Endothelial cell of umbilical vein (primary cell): ENCODE results near the gene C1QL4. TPM values are rescaled to one million over a fixed set of nuclear protein-coding genes. Genes with fewer than 3 reads are reported as not detected.

ENCODE experiments used
- BruUV-seq: library from RNA; stranded (reverse); fragments of 400-500 nt; replicated peaks from 2 replicates; lab custom pipeline; 2021; lab: Mats Ljungman, UMichigan
- CTCF ChIA-PET: fragments of 300-600, 350-600 bp; sonication (Branson Sonifier 250); formaldehyde crosslinking; loops from one replicate; lab custom pipeline; 2021; ENCODE audit warnings: antibody characterized with exemption, inconsistent platforms; lab: Charles Lee
- POLR2A ChIA-PET: fragments of 300-600, 350-600 bp; sonication (Branson Sonifier 250); formaldehyde crosslinking; loops from one replicate; lab custom pipeline; 2021; ENCODE audit warnings: antibody characterized with exemption, inconsistent platforms; lab: Charles Lee
- DNase-seq: peaks from one replicate; pipeline ENCODE4 v3.0.0-alpha.2; 2011; ENCODE audit warnings: low read depth, low spot score
- FAIRE-seq: peaks from 2 replicates; lab custom pipeline; 2011; peaks lifted over from hg19 to GRCh38; lab: Jason Lieb, UNC
- H2AFZ ChIP-seq: 2 replicates; pipeline ENCODE4 v1.6.0; 2012; ENCODE audit warnings: low read depth, low read length, control low read depth, inconsistent platforms
- H3K27ac ChIP-seq: 2 replicates; pipeline ENCODE4 v1.5.1; 2011; ENCODE audit warnings: low read depth, mild to moderate bottlenecking, control low read depth, low read length, moderate library complexity; ENCODE audit not compliant: insufficient read depth
- H3K27me3 ChIP-seq, 2 experiments: 2 replicates each; pipeline versions ENCODE4 v1.6.0 to v1.6.1; 2011; ENCODE audit warnings: low read length in 2 of 2, mixed read lengths in 1 of 2; ENCODE audit not compliant: control insufficient read depth in 2 of 2, insufficient read depth in 2 of 2
- H3K36me3 ChIP-seq, 2 experiments: 2 replicates in 1 of 2; 3 replicates in 1 of 2; pipeline ENCODE4 v1.5.1; 2011; ENCODE audit warnings: low read length in 2 of 2, mild to moderate bottlenecking in 1 of 2, moderate library complexity in 1 of 2; ENCODE audit not compliant: control insufficient read depth in 2 of 2, insufficient read depth in 2 of 2; ENCODE audit errors: extremely low read depth in 1 of 2
- H3K4me1 ChIP-seq: 3 replicates; pipeline ENCODE4 v1.5.1; 2011; ENCODE audit warnings: mild to moderate bottlenecking, low read length; ENCODE audit not compliant: control insufficient read depth, insufficient read depth; ENCODE audit errors: extremely low read depth
- H3K4me2 ChIP-seq: 2 replicates; pipeline ENCODE4 v1.6.1; 2011; ENCODE audit warnings: low read length, control low read depth, mixed read lengths; ENCODE audit not compliant: insufficient read depth
- H3K4me3 ChIP-seq, 3 experiments: fragments of 200-600 bp in 1 of 3; sonication (generic), shearing (Covaris generic) in 1 of 3; replicated peaks in 1 of 3; 2 replicates each; pipeline ENCODE4 v1.5.1; 2011 to 2016; ENCODE audit warnings: control low read depth in 3 of 3, low read length in 3 of 3, mild to moderate bottlenecking in 2 of 3, inconsistent platforms in 1 of 3, low read depth in 1 of 3, moderate library complexity in 1 of 3; ENCODE audit not compliant: insufficient read depth in 1 of 3
- H3K79me2 ChIP-seq: 2 replicates; pipeline ENCODE4 v1.6.0; 2012; ENCODE audit warnings: low read length, inconsistent platforms; ENCODE audit not compliant: control insufficient read depth, insufficient read depth
- H3K9ac ChIP-seq: replicated peaks from 2 replicates; pipeline ENCODE3; 2011; ENCODE audit warnings: low read length, control low read depth; ENCODE audit not compliant: insufficient read depth; ENCODE audit errors: extremely low read depth
- H3K9me1 ChIP-seq: replicated peaks from 3 replicates; pipeline ENCODE4 v1.6.0; 2011; ENCODE audit warnings: mild to moderate bottlenecking, low read length; ENCODE audit not compliant: control insufficient read depth, insufficient read depth; ENCODE audit errors: extremely low read depth
- H3K9me3 ChIP-seq: replicated peaks from 2 replicates; pipeline ENCODE4 v1.5.1; 2012; ENCODE audit warnings: low read length, inconsistent platforms; ENCODE audit not compliant: control insufficient read depth, insufficient read depth
- H4K20me1 ChIP-seq: replicated peaks from 2 replicates; pipeline ENCODE3; 2011; ENCODE audit warnings: mild to moderate bottlenecking, low read length; ENCODE audit not compliant: control insufficient read depth, insufficient read depth; ENCODE audit errors: extremely low read depth
- EZH2 ChIP-seq: IDR thresholded peaks from 2 replicates; pipeline ENCODE4 v1.6.1; 2012; ENCODE audit warnings: borderline replicate concordance, low read depth, mild to moderate bottlenecking, moderate library complexity, low read length, inconsistent platforms; ENCODE audit not compliant: severe bottlenecking
- FOS ChIP-seq: IDR thresholded peaks from 2 replicates; pipeline ENCODE4 v1.6.1; 2011; ENCODE audit warnings: mild to moderate bottlenecking, low read length, moderate library complexity, borderline replicate concordance; ENCODE audit not compliant: insufficient read depth
- GATA2 ChIP-seq: IDR thresholded peaks from 2 replicates; pipeline ENCODE4 v1.7.0; 2011; ENCODE audit warnings: low read depth, mild to moderate bottlenecking, moderate library complexity, mixed read lengths, low read length; ENCODE audit not compliant: insufficient read length, insufficient read depth
- JUN ChIP-seq: IDR thresholded peaks from 2 replicates; pipeline ENCODE4 v1.6.1; 2011; ENCODE audit warnings: borderline replicate concordance, low read depth; ENCODE audit not compliant: insufficient read length, insufficient read depth
- MAX ChIP-seq: IDR thresholded peaks from 2 replicates; pipeline ENCODE4 v1.6.1; 2011; ENCODE audit not compliant: insufficient read depth, insufficient read length
- MYC ChIP-seq: IDR thresholded peaks from one replicate; pipeline ENCODE4 v1.6.1; 2011; ENCODE audit warnings: mild to moderate bottlenecking, low read depth, low read length
- POLR2A ChIP-seq: IDR thresholded peaks from 2 replicates; pipeline ENCODE4 v1.6.1; 2012; ENCODE audit warnings: low read depth, mild to moderate bottlenecking, control low read depth, low read length
- POLR2AphosphoS5 ChIP-seq: IDR thresholded peaks from 2 replicates; pipeline ENCODE4 v1.6.1; 2012; ENCODE audit warnings: low read depth, mild to moderate bottlenecking, control low read depth, low read length, moderate library complexity; ENCODE audit not compliant: insufficient read depth
- dilution Hi-C: fragments of 300-500 bp; cut with MboI; formaldehyde crosslinking; loops from one replicate; pipeline ENCODE4 v1.15.0; 2019; ENCODE audit warnings: low sequenced_read_pairs; ENCODE audit not compliant: extremely low pct_ligation_motif_present
- intact Hi-C: fragments of 100-400 bp; cut with micrococcal nuclease; formaldehyde crosslinking; loops from one replicate; pipeline ENCODE4 v1.10.0; 2022
- polyA plus RNA-seq, 4 experiments: library from polyadenylated mRNA; depleted of rRNA in 3 of 4; stranded (reverse) in 3 of 4; unstranded in 1 of 4; fragments of >200 nt; gene quantifications; 2 replicates each; pipeline versions ENCODE4 v1.2.1 to v1.2.3, GENCODE V29; 2011 to 2012; ENCODE audit warnings: missing spikeins in 1 of 4
- total RNA-seq: library from RNA; stranded (reverse); gene quantifications from 2 replicates; pipeline ENCODE4 v1.2.3, GENCODE V29; 2021
- TF ChIP-seq, protein P1 (sequence below), 2 donors: IDR thresholded peaks; 1 replicate in 1 of 2; 2 replicates in 1 of 2; pipeline ENCODE4 v1.5.1; 2011; ENCODE audit warnings: low read length in 2 of 2, mild to moderate bottlenecking in 2 of 2, moderate library complexity in 2 of 2, control low read depth in 1 of 2, inconsistent platforms in 1 of 2, low read depth in 1 of 2; ENCODE audit not compliant: insufficient read depth in 1 of 2; ENCODE audit errors: extremely low read depth in 1 of 2

C1QL4 gene
- total and polyA plus RNA-seq, 2 donors (not counting 3 experiments of a cell fraction or from before 2014, with no cell fraction given) = not detected

DNA sequence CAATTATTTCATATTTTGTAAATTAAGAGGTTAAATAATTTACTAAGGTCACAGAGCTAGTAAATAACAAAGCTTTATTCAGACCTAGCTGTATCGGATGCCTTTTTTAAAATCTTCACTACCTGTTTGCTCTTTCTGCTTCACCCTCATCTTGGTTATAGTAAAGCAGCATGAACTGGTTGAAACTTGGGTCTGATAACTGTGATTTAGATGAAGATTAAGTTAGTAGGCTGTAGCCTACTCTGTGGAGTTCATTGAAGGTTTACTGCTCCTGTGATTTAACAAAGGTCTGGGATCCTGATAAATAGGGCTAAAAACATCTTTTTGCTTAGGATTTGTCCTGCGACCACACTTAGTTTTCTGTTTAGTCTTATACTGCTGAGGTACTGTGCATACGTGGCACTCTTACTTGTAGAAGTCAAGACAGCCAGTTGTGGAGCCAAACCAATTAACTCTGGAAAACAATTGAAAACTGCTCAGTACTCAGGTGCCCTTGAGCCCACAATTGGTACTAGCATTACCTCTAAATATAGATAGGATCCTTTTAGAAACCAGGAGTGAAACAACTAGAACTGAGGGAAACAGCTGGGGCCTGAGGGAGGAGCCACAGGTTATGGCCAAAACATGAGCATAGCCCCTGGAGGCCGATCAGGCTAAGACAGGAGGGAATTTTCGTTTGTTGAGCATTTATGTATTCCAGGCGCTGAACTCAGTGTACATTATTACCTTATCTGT, 32.6 kb upstream of the C1QL4 start:
- Histone ChIP-seq H3K9ac (peak overlapping the region; percentile 29), H3K4me1 (peaks cover 35% of the 10 kb centered on the region), H2AFZ (no peak overlapping the region), H3K27me3 (no peaks in the 10 kb centered on the region), H3K79me2 (peaks cover 75% of the 10 kb centered on the region), H3K36me3 (no peaks in the 10 kb centered on the region), H3K9me1 (no peaks in the 10 kb centered on the region), H3K27ac (peak overlapping the region; percentile 13), H4K20me1 (peaks cover 3% of the 10 kb centered on the region), H3K4me3 (peak overlapping the region in 1 of 3 experiments; percentile 46), H3K4me2 (peak overlapping the region; percentile 71), H3K9me3 (no peaks in the 10 kb centered on the region)
- DNase-seq (peak; percentile 58), FAIRE-seq (peak; percentile 50)
- ChIA-PET CTCF (interaction anchor here (0.6 to 6.1 kb wide), 8 partner anchors 12 to 144 kb away, joined by 3 to 74 read pairs (median 4); no protein-coding TSS in a partner anchor), POLR2A (no interaction called here)
- dilution Hi-C loops = loop anchor here (25.0 kb wide), 1 partner anchor 143 kb away; no protein-coding TSS in a partner anchor
- intact Hi-C loops = loop anchor here (5.0 kb wide), 1 partner anchor 253 kb away; the partner anchor contains the start of gene PRPF40B
- no TSS peak for BruUV-seq
- no peak for TF ChIP-seq FOS
- TF ChIP-seq, protein P1, sequence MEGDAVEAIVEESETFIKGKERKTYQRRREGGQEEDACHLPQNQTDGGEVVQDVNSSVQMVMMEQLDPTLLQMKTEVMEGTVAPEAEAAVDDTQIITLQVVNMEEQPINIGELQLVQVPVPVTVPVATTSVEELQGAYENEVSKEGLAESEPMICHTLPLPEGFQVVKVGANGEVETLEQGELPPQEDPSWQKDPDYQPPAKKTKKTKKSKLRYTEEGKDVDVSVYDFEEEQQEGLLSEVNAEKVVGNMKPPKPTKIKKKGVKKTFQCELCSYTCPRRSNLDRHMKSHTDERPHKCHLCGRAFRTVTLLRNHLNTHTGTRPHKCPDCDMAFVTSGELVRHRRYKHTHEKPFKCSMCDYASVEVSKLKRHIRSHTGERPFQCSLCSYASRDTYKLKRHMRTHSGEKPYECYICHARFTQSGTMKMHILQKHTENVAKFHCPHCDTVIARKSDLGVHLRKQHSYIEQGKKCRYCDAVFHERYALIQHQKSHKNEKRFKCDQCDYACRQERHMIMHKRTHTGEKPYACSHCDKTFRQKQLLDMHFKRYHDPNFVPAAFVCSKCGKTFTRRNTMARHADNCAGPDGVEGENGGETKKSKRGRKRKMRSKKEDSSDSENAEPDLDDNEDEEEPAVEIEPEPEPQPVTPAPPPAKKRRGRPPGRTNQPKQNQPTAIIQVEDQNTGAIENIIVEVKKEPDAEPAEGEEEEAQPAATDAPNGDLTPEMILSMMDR (IDR thresholded peaks at IDR 0.05; ENCODE audit: extremely low read depth in 1 of 2, insufficient read depth in 1 of 2, low read depth in 1 of 2, low read length in 2 of 2) = peak; percentile 27 to 41

DNA sequence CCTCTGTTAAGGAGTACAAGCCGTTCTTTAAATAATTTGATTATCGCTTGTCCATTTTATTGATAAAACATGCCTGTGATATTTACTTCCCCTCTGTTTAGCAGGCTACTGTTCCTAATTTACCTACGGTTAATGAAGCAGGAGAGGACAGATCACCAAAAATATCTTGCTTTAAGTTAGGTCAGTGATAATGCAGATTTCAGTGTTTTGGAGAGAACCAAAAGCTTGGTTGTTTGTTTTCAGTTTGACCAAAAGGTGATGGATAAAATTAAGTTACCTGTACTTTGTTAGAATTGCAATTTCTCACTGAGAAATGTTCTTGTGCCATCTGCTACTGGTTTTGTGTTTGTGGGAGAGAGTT, 31.2 kb upstream of the C1QL4 start:
- Histone ChIP-seq H3K4me1 (peaks cover 35% of the 10 kb centered on the region), H2AFZ (no peak overlapping the region), H3K27me3 (no peaks in the 10 kb centered on the region), H4K20me1 (peaks cover 3% of the 10 kb centered on the region), H3K4me2 (peak overlapping the region; percentile 95), H3K36me3 (no peaks in the 10 kb centered on the region), H3K27ac (peak overlapping the region; percentile 77), H3K9ac (peak overlapping the region; percentile 95), H3K79me2 (peaks cover 62% of the 10 kb centered on the region), H3K9me3 (no peaks in the 10 kb centered on the region), H3K9me1 (no peaks in the 10 kb centered on the region), H3K4me3 (peak overlapping the region; percentile 76 to 94 (median 85))
- CTCF ChIA-PET = interaction anchor here (0.8 to 12.8 kb wide), 7 partner anchors 8 to 147 kb away, joined by 3 to 679 read pairs (median 8); no protein-coding TSS in a partner anchor
- POLR2A ChIA-PET = interaction anchor here (0.7 to 2.1 kb wide), 2 partner anchors 13 to 136 kb away, joined by 8 to 14 read pairs; no protein-coding TSS in a partner anchor
- dilution Hi-C loops = loop anchor here (25.0 kb wide), 1 partner anchor 144 kb away; no protein-coding TSS in a partner anchor
- peak; percentile 38 for FAIRE-seq
- TSS peak; percentile 16 for BruUV-seq
- intact Hi-C loops = loop anchor here (5.0 kb wide), 1 partner anchor 254 kb away; the partner anchor contains the start of gene PRPF40B
- DNase-seq = no peak
- TF ChIP-seq, protein P1 (IDR thresholded peaks at IDR 0.05; ENCODE audit: extremely low read depth in 1 of 2, insufficient read depth in 1 of 2, low read depth in 1 of 2, low read length in 2 of 2) = no peak
- TF ChIP-seq EZH2 (no peak), GATA2 (no peak), POLR2A (no peak), MAX (no peak), JUN (no peak), MYC (no peak), POLR2AphosphoS5 (no peak), FOS (no peak)
